Mammary epithelial cell (primary cell): ENCODE measurements around the gene THPO.
A peak's percentile ranks its signal among the peaks of the same experiment; 100 is the strongest.

Source experiments
- EZH2 ChIP-seq: IDR thresholded peaks from 2 replicates; pipeline ENCODE4 v1.6.1; 2012; ENCODE audit warnings: low read length, inconsistent platforms, borderline replicate concordance
- TF ChIP-seq, protein P1 (sequence below), 2 donors: IDR thresholded peaks in 1 of 2; conservative IDR thresholded peaks in 1 of 2; 2 replicates each; pipeline ENCODE4 v1.5.1; 2011 to 2012; ENCODE audit warnings: inconsistent platforms in 2 of 2, low read length in 2 of 2, mild to moderate bottlenecking in 2 of 2, control low read depth in 1 of 2, low read depth in 1 of 2; ENCODE audit not compliant: insufficient read depth in 1 of 2; ENCODE audit errors: extremely low read depth in 1 of 2

DNA sequence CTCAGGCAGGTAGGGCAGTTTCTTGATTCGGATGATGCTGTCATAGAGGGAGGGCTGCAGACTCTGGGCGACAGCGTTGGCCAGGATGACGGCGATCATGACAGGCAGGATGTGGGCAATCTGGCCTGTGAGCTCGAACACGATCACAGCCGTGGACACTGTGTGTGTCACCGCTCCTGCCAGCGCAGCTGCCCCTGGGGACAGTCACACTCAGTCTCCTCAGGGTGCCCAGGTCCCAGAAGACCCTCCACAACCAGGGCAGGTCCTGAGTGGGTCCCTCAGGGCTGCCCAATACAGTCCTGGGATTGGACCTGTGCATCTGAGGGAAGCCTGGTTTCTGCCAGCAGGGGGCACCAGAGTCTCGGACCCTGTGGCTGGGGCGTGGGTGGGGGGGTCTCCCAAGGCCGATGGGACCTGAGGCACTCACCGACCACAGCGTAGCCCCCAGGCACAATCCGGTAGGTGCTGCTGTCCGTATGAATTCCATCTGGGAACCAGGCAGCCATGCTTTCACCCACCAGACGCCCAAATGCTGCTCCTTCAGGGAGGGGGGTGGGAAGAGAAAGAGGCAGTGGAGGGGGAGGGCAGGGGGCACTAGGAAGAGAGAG lies 23.8 kb downstream of the THPO start:
- TF ChIP-seq, protein P1, sequence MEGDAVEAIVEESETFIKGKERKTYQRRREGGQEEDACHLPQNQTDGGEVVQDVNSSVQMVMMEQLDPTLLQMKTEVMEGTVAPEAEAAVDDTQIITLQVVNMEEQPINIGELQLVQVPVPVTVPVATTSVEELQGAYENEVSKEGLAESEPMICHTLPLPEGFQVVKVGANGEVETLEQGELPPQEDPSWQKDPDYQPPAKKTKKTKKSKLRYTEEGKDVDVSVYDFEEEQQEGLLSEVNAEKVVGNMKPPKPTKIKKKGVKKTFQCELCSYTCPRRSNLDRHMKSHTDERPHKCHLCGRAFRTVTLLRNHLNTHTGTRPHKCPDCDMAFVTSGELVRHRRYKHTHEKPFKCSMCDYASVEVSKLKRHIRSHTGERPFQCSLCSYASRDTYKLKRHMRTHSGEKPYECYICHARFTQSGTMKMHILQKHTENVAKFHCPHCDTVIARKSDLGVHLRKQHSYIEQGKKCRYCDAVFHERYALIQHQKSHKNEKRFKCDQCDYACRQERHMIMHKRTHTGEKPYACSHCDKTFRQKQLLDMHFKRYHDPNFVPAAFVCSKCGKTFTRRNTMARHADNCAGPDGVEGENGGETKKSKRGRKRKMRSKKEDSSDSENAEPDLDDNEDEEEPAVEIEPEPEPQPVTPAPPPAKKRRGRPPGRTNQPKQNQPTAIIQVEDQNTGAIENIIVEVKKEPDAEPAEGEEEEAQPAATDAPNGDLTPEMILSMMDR (conservative IDR thresholded peaks at IDR 0.05 in 1 of 2, IDR thresholded peaks at IDR 0.05 in 1 of 2; ENCODE audit: extremely low read depth in 1 of 2, insufficient read depth in 1 of 2, low read depth in 1 of 2, low read length in 2 of 2), result peak; percentile 68 to 87
- no peak for TF ChIP-seq EZH2
